HTR-8/SVneo (cell line): Measurements from ENCODE around the gene PAPSS1.

ENCODE experiments used
- DNase-seq: peaks from one replicate; pipeline ENCODE4 v3.0.0; 2011; ENCODE audit warnings: low spot score, mixed read lengths; ENCODE audit not compliant: insufficient read length
- FAIRE-seq: peaks from 2 replicates; lab custom pipeline; 2011; peaks lifted over from hg19 to GRCh38; lab: Jason Lieb, UNC

The PAPSS1 gene

DNA sequence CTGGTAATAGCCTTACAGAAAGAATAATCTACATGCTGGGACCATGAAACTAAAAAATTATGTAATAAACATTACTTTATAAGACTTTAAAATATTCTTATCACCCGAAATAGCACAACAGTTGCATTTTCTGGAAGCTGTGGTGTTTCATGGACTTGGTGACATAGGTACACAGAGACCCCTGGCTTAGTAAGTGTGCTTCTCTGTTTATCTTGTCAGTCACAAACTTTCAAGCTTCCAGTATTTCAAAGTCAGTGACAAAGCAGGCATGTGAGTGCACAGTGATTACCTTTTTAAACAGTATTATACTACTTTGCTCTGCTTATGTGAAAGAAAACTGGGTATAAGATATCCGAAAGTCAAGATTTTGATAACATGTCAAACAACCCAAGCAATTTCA, 84.3 kb downstream of the PAPSS1 start:
- FAIRE-seq: no peak
- no peak for DNase-seq

DNA sequence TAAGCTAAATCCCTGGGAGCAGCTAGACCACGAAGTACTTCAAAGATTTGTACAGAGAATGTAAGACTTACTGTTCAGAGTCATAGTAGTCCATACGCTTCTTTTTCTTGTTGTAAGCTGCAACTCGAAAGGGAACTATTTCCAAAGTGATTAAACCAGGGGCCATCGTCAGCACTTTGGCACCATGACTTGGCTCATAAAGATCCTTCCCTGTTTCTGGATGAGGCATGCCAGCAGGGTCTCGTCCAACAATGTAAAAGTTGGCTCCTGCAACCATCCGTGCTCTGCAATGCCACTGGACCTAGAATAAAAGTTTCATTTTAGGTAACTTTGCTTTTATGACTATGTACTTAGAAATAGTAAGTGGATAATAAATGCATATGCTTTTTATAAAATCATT, 88.5 kb downstream of the PAPSS1 start:
- no peak for FAIRE-seq
- DNase-seq: no peak

DNA sequence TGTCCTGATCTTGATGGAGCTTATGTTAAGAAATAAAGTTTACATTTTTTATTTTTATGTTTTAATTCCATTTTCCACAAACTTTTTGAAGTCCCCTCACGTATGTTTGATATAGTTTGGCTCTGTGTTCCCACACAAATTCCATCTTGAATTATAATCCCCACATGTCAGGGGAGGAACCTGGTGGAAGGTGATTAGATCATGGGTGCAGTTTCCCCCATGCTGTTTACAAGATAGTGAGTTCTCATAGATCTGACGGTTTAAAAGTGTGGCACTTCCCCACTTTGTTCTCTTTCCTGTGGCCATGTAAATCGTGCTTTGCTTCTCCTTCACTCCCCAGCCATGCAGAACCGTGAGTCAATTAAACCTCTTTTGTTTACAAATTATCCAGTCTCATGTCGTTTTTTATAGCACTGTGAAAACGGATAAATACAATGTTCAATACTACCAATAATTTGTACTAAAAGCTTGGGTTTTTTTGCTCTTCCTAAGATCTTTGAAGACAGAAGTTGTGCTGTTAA, 89.8 kb downstream of the PAPSS1 start:
- no peak for FAIRE-seq
- DNase-seq: no peak

DNA sequence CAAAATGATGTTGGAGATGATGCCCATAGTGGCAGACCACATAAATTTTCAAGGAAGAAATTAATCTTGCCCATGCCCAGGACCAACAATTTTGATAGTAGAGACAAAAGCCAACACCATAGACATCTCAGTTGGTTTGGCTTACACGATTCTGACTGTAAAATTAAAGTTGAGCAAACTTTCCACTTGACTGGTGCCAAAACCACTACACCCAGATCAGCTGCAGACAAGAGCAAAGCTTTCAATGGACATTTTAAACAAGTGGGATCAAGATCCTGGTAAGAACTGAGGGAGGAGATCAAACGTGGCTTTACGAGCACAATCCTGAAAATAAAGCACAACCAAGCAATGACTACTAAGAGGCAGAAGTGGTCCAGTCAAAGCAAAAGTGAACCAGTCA, 90.7 kb downstream of the PAPSS1 start:
- DNase-seq (no peak), FAIRE-seq (no peak)

DNA sequence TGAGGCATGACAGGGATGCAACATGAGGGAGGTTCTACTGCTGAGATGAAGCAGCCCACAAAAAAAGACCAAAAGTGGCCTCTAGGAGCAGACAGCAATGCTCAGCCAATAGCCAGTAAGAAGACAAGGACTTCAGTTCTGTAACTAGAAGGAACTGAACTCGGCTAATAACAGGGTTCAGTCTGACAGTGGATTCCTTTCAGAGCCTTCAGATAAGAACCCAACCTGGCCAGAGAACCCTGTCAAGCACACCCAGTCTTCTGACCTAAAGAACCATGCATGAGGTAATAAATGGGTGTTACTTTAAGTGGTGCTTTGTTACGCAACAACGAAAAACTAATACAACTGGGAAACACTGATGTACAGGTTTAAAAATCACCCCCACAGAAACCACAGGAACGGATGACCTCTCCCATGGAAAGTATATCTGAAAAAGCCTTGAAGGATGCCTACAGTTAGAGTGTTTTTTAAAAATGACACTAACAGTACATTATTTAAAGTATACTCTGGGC, 94.6 kb downstream of the PAPSS1 start:
- FAIRE-seq: no peak

DNA sequence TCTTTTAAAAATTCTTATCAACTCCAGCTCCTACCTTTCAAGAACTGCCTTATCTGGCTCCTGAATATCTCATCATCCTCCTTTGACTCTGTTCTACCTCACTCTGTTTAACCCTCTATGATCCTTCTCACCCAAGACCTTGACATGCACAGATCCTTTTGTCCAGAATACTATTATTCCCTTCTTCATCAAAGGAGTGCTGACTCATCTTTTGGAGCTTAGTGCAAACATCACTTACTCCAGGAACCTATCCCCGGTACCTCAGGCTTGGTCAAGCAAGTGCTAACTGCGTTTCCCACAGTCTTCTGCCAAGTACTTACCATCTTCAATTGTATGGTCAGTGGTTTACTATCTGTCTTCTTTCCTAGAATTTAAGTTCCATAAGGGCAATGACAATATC, 96.0 kb downstream of the PAPSS1 start:
- FAIRE-seq: no peak

More for the DNA sequence above, 94.6 kb downstream of the PAPSS1 start:
- DNase-seq: no peak

DNA sequence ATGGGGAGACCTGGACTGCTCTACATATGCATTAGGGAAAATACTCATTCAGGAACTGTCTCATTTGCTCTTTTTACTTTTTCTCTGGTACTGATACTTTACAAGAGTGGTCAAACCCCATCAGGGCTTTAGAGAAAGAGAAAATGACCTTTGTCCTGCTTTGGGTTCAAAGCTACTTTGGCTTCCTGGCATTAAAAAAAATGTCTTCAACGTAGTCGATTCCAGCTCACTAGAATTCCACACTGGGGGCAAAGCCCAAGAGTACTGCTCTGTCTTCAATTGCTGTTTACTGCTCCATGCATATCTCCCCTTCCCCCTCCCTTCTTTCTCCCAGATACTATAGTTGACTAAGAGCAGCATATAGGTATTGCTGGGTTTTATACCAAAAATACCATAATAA, 98.0 kb downstream of the PAPSS1 start:
- no peak for DNase-seq
- FAIRE-seq: no peak

More for the DNA sequence above, 96.0 kb downstream of the PAPSS1 start:
- DNase-seq: no peak

DNA sequence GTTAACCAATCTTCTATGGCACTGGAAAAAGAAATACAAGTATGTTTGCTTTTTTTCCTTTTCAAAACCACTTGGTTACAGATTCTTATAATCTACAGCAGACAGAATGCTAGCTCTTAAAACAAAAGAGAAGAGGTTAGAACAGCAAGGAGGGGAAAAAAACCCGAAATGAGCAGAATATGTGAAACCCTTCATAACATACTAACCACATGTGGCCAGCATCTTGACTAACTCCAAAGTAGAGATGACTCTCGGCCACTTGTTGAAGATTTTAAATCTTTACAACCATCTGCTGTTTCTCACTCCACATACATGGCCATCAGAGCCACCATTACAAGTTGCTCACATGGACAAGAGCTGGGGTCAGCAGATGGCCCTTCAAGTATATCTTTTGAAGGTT, 100.3 kb downstream of the PAPSS1 start:
- FAIRE-seq (no peak), DNase-seq (no peak)

DNA sequence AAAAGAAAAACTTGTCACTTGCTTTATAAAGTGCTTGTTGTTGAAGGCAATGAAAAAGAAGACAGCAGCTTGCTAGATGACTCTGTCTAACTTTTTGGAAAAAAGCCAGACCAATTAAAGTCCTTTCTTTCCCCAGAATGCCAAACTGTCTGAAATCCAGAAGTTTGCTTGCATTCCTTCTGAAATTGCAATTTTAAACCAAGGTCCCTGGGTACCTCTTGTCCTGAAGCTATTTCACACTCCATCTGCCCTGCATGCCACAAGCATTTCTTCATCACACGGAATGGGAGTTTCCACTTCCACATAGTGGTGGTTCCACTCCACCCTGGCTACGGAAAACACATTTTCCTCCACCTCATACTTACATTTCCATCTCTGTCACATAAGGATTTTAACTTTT, 101.0 kb downstream of the PAPSS1 start:
- peak; percentile 7 for DNase-seq
- FAIRE-seq: no peak

DNA sequence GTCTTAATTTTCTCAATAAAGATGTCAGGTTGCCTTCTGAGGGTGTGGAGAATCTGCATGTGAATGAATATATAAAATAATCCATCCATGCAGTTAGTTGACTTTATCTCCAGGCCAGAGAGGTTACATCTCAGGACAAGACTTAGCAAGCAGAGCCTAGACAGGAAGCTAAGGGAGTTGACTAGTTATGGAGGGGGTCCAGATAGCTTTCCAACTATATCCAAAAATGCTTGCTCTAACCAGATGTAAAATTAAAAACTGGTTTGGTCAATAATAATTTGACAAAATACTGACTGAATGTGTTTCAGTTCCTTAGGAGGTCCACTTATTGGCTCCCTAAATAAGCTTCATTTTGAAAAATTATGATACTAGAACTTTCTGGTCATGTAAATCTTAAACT, 101.4 kb downstream of the PAPSS1 start:
- DNase-seq (no peak), FAIRE-seq (no peak)

DNA sequence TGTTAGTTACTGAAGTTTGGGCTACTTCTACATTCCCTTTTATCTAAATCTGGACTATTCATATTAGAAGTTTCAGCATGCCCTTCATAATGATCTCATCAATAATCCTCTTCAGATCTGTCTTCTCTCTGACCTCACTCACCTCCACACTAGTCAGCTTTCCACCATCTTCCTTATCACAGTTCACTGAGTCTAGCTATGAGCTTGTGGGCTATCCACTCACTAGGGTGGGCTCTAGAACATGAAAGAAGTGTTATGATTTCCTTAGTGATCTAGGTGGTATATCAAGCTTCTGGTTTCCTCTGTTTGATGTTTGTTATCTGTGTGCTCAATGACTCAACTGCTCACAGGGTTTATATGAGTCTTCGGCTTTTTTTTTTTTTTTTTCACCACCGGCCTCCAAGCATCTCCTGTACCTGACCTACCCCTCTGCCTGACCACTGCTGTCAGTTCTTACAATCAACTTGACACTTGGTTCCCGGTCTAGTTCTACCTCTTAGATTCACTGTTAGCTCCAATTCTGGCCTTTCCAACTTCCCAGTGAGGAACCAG, 103.1 kb downstream of the PAPSS1 start:
- FAIRE-seq (no peak), DNase-seq (no peak)

DNA sequence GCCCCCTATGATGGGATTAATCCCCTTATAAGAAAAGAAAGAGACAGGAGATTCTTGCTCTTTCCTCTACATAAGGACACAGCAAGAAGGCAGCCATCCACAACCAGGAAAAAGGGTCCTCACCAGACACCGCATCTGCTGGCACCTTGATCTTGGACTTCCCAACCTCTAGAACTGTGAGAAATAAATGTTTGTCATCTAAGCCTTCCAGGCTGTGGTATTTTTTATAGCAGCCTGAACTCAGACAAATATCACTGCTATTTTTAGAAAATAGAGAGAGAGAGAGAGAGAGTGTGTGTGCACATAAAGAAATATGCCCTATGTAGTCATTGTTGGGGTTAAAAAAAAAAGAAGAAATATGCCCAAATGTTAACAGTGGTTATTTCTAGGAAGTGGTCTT, 104.2 kb downstream of the PAPSS1 start:
- DNase-seq (no peak), FAIRE-seq (no peak)

DNA sequence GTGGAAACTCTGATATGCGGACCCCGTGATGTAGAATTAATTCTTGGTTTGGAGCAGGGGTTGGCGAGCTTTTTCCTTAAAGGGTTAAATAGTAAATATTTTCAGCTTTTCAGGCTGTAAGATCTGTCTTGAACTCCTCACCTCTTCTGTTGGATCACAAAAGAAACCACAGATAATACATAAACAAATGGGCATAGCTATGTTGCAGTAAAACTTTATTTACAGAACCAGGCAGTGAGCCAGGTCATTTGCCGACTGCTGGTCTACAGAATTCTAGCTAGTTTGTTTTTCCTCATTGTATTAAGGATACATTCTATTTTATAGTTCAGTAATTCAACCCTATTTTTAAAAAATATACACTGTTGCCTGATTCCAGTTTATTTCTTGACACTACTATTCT, 116.6 kb downstream of the PAPSS1 start:
- DNase-seq (no peak), FAIRE-seq (no peak)

DNA sequence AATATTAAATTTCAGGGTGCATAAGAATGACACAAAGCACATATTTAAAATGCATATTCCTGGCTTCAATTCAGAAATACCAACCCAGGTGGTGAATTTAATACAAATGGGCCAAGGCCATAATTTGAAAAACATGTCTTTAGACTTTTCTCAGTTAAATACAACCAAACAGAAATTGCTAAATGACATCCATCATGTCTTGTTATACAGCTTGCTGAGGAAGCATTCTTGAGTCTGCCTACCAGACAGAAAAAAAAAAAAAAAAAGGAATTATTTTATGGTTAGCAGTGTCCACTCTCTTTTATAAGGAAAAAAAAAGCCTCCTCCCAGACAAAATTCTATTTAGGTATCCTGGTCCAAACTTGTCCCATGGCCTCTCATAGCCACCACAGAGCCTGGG, 119.1 kb downstream of the PAPSS1 start:
- no peak for DNase-seq
- FAIRE-seq: no peak

DNA sequence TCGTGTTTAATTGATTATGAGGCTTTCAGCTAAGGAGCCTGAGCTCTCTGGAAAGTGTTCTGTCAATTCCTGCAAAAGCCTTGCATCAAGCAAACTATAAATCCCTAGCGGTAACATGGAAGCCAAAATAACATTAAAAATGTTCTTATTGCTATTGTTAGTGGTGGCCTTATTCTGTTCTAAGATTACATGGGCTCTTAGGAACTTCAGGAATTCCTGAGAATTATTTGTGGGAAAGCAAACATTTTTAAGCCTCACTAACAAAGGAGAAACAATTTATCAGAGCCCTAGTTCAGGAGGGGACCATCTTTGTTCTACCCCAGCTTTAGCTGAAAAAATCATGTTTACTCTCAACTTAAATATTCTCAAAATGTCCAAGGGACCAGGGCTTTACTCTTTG, 119.6 kb downstream of the PAPSS1 start:
- DNase-seq: no peak
- FAIRE-seq: no peak

DNA sequence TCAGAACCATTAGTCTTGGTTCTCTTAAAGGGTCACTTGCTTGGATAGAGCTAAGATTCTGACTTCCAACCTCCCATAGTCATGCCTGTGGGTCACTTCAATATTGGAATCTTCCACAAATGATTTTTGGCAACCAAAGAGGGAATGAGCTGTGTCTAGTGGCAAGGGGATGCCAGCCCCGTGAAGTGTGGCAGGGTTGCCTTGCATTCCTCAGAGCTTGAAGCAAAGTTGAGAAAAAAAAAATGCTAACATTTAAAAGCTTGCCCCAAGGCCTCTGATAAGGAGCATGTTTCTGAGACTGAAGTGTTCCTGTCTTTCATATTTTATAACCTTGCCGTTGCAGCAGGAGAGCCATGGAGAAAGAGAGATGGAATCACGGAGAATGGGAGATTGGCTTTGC, 120.2 kb downstream of the PAPSS1 start:
- DNase-seq (no peak), FAIRE-seq (no peak)

DNA sequence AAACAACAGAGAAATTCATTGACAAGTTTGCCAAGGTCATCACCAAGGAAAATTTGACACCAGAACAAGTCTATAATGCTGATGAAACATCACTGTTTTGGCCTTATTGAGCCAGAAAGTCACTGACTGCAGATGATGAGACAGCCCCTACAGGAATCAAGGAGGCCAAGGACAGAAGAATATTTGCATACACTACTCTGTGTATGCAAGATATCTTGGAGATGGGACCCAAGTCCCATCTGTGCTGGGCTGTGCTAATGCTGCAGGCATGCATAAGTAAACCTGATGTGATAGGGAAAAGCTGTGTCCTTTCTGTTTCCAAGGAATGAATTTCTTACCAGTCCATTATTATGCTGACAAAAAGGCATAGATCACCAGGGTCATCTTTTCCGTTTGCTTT, 126.8 kb downstream of the PAPSS1 start:
- FAIRE-seq (no peak), DNase-seq (no peak)

DNA sequence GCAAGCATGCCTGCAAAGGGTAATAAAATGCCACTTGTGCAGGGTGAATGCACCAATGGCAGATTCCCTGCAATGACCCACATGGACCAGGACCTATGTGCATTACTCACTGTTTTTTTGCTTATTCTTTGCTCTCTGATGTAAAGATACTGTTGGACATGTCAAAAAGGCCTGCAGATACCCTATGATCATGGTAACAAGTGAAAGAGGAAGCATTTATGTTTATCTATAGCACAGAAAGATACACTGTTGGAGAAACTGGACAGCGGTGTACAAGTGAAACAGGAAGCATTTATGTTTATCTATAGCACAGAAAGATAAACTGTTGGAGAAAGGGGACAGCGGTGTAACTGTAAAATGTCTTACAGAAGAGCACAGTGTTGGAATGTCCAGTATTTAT, 127.5 kb downstream of the PAPSS1 start:
- FAIRE-seq: no peak
- DNase-seq: no peak

DNA sequence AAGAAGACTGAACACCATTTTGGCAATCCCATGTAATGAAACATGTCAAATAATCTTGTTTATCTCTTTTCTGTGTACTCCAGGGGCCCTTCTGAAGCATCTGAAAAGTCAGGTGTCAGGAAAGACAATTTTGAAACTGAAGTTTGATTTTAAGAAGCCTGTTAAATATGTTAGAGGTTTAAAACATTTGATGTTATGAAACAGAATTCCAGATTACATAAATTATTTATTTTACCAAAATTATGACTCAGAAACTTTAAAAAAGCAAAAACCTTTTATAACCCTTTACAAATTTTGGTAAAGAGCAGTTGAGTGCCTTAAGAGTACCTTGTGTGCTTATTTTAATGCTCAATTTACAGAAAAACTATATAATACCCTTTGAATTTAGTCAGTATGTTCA, 130.8 kb downstream of the PAPSS1 start:
- FAIRE-seq (no peak), DNase-seq (no peak)

DNA sequence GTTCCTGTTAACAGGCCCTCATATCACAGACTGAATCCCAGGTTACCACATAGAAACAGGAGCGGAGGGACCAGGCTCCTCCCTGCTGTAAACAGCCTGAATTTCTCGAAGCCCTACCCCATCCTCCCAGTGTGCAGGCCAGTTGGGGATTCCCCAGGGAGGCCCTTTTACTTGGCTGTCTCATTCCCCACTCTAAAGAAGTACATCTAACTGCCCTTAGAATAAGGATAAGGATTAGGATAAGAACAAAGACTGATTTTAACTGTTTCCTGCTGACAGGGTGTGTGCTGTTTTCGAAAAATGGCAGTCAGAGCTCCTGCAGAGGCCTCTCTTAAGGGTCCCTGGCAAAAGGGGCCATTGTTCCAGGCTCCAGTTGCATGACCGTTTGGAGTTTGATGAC, 133.7 kb downstream of the PAPSS1 start:
- DNase-seq: no peak

DNA sequence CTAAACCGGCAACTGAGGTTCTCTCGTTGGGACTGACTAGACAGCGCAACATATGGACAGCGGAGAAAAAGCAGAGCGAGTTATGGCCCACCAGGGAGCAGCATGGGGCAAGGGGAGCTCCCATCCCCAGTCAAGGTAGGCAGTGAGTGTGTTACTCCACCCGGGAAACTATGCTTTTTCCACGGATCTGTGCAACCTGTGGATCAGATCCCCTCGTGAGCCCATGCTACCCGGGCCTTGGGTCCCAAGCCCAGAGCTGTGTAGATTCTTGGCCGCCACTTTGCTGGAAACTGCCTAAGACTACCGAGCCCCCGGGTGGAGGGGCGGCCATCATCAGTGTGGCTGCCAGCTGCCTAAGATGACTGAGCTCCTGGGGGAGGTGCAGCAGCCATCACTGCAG, 140.9 kb downstream of the PAPSS1 start:
- no peak for DNase-seq

More for the DNA sequence above, 133.7 kb downstream of the PAPSS1 start:
- no peak for FAIRE-seq

DNA sequence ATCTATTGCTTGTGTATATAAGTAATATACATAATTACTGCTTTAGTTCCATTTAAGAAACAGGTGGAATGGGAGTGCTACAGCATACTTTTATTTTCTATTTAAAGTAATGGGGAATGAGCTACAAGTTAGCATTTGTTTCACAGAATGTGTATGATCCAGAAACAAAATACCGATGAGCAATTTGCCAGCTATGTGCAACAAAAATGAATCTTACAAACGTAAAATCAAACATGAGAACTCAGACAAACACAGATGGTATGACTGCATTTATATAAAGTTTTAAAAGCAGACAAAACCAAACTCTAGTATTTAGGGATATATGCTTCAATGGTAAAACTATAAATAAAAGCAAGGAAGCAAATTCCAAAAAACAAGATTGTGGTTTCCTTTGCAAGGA, 141.7 kb downstream of the PAPSS1 start:
- FAIRE-seq: no peak

More for the DNA sequence above, 140.9 kb downstream of the PAPSS1 start:
- no peak for FAIRE-seq

More for the DNA sequence above, 141.7 kb downstream of the PAPSS1 start:
- no peak for DNase-seq
